ENCODE results near the gene TOMM40L.

Gene TOMM40L

DNA sequence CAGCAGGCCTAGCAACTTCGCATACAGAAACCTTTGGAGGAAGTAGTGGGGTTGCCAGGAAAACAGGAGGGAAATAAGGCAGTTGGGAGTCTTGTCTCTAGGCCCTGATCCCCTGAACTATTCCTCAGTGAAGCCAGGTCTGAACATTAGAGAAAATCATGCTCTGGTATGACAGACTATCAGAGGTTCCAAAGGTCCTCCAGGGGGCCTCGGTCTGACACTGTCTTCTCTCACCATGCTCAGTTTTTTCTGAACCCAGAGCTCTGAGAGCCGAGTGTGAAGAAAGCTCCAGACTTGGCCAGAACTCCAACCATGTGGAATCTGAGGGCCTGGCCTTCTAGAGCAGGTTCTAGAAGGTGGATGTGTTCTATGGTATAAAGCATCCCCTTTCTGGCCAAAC, 4.0 kb downstream of the TOMM40L start:
- no peaks in the 10 kb centered on the region for H3K9me3 ChIP-seq (ENCODE audit: control insufficient read depth, low read length)
- H3K36me3 ChIP-seq (ENCODE audit: control insufficient read depth, insufficient read depth, low read length): no peaks in the 10 kb centered on the region
- no peak overlapping the region for H3K27ac ChIP-seq
- no peak overlapping the region for H3K4me3 ChIP-seq (ENCODE audit: low read depth, low read length)
- H3K4me1 ChIP-seq: peaks cover 5% of the 10 kb centered on the region
- H2AFZ ChIP-seq: no peak overlapping the region
- H3K79me2 ChIP-seq: no peaks in the 10 kb centered on the region
- TF ChIP-seq, protein P1, sequence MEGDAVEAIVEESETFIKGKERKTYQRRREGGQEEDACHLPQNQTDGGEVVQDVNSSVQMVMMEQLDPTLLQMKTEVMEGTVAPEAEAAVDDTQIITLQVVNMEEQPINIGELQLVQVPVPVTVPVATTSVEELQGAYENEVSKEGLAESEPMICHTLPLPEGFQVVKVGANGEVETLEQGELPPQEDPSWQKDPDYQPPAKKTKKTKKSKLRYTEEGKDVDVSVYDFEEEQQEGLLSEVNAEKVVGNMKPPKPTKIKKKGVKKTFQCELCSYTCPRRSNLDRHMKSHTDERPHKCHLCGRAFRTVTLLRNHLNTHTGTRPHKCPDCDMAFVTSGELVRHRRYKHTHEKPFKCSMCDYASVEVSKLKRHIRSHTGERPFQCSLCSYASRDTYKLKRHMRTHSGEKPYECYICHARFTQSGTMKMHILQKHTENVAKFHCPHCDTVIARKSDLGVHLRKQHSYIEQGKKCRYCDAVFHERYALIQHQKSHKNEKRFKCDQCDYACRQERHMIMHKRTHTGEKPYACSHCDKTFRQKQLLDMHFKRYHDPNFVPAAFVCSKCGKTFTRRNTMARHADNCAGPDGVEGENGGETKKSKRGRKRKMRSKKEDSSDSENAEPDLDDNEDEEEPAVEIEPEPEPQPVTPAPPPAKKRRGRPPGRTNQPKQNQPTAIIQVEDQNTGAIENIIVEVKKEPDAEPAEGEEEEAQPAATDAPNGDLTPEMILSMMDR (IDR thresholded peaks at IDR 0.05): no peak
- no peak overlapping the region for H3K4me2 ChIP-seq (ENCODE audit: low read length)
- H3K9ac ChIP-seq: no peak overlapping the region
- H3K27me3 ChIP-seq (ENCODE audit: control insufficient read depth, insufficient read depth, low read length): no peaks in the 10 kb centered on the region

DNA sequence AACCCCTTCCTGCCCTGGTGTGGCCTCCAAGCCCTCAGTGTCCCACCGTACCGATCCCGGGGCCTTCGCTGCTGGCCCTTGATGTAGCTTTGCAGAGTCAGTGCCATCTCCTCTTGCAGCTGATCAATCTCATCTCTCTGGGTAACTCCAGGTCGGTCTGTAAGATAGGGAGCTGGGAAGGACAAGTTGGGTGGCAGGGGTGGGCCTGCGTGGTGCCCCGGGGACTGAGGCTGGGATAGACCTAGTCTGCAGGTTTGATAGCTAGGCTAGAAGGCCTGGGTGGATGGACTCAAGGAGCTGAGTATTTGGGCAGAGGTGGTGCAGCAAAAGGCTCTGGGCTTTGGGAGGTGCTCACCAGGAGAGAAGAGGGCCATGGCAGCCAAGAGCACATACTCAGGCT, 4.9 kb downstream of the TOMM40L start:
- Histone ChIP-seq H3K4me3 (ENCODE audit: low read depth, low read length) (no peak overlapping the region), H3K27me3 (ENCODE audit: control insufficient read depth, insufficient read depth, low read length) (no peaks in the 10 kb centered on the region), H3K4me1 (peaks cover 5% of the 10 kb centered on the region), H3K9ac (no peak overlapping the region), H2AFZ (no peak overlapping the region), H3K4me2 (ENCODE audit: low read length) (no peak overlapping the region), H3K27ac (no peak overlapping the region), H3K36me3 (ENCODE audit: control insufficient read depth, insufficient read depth, low read length) (no peaks in the 10 kb centered on the region), H3K79me2 (no peaks in the 10 kb centered on the region), H3K9me3 (ENCODE audit: control insufficient read depth, low read length) (no peaks in the 10 kb centered on the region)
- TF ChIP-seq, protein P1 (IDR thresholded peaks at IDR 0.05): no peak

DNA sequence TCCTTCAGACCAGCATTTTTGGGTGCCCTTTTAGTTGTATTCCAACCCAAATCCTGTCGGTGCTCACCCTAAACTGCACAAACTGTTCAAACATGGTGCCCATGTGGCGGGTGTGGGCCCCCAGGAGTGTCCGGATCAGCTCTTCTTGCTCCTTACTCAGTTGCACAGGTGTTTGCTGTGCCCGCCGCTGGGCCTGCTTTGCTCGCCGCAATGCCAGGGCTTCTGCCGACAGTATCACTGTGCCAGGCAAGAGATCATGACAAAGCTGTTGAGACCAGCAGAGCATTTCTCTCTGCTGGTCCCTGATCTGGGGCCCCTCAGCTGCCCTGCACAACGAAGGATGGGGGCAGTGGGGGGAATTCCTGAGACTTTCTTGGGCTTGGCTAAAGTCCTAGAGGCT, 7.2 kb downstream of the TOMM40L start:
- Histone ChIP-seq H3K79me2 (no peaks in the 10 kb centered on the region), H3K27ac (no peak overlapping the region), H3K4me3 (ENCODE audit: low read depth, low read length) (no peak overlapping the region), H3K9ac (no peak overlapping the region), H3K27me3 (ENCODE audit: control insufficient read depth, insufficient read depth, low read length) (no peaks in the 10 kb centered on the region), H3K4me2 (ENCODE audit: low read length) (no peak overlapping the region), H3K36me3 (ENCODE audit: control insufficient read depth, insufficient read depth, low read length) (no peaks in the 10 kb centered on the region), H2AFZ (no peak overlapping the region), H3K4me1 (no peaks in the 10 kb centered on the region), H3K9me3 (ENCODE audit: control insufficient read depth, low read length) (no peaks in the 10 kb centered on the region)
- TF ChIP-seq, protein P1 (IDR thresholded peaks at IDR 0.05): no peak

DNA sequence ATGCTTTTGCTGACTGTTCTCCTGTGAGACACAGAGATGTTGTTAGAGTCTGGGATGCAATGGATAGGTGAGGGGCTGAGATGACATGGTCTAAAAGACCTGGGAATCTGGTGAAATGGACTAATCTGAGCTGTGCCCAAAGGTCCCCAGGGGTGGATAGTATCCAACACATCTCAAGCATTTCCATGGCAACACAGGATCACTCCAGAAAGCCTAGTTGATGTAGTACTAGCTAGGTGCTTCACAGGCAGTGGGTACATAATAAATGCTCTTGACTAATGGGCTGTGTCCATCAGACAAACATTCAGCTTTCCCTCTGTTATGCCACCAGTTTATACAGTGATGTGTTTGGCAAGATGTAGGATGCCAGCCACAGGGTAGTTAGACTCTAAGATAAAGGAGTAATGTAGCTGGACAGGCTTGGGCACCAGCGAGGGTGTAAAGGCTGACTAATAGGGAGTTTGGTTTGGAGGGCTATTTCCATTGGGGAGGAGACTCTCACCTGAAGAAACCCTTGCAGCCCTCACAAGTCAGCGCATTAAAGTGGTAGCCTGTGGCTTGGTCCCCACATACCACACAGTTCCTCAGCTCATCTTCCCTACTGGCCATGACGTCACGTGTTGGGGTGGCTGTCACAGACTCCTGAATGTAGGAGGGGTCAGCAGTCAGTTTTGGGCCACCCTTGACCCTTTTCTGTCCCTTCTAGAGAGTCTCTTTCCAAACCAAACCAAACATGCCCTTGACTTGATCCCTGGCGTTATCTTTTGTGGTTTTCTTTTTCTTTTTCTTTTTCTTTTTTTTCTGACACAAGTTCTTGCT, 10.3 kb downstream of the TOMM40L start:
- H3K4me2 ChIP-seq (ENCODE audit: low read length): no peak overlapping the region
- no peak overlapping the region for H3K4me3 ChIP-seq (ENCODE audit: low read depth, low read length)
- TF ChIP-seq, protein P1 (IDR thresholded peaks at IDR 0.05): no peak
- H3K4me1 ChIP-seq: no peaks in the 10 kb centered on the region
- no peak overlapping the region for H3K9ac ChIP-seq
- H3K27ac ChIP-seq: no peak overlapping the region
- H3K36me3 ChIP-seq (ENCODE audit: control insufficient read depth, insufficient read depth, low read length): no peaks in the 10 kb centered on the region
- no peak overlapping the region for H2AFZ ChIP-seq
- H3K79me2 ChIP-seq: no peaks in the 10 kb centered on the region
- no peaks in the 10 kb centered on the region for H3K27me3 ChIP-seq (ENCODE audit: control insufficient read depth, insufficient read depth, low read length)
- no peaks in the 10 kb centered on the region for H3K9me3 ChIP-seq (ENCODE audit: control insufficient read depth, low read length)

DNA sequence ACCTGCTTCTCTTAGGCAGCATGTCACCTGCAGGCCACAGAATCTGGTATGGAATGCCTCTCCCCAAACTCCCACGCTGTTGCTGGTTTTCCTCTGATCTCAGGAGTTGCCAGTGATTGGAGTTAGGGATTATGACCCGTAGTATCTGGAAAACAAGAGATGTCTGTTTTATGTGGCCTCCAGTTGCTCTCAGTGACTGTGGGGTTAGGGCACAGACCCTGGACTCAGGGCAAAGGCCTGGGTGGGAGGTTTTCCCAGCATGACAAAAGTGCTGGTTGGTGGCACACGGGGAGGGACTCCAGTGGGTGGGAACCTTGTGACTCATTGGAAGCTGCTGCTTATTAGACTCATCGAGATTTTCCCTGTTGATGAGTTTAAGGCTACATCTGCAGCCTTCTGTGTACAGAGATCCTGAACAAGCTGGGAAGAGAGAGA, 12.2 kb downstream of the TOMM40L start, which contains the start of gene NR1I3:
NR1I3 (minus strand) TSS at position 165 of the 435 bp plus-strand sequence. CDS start 1,638 bp downstream, outside the sequence.
- Histone ChIP-seq H3K9me3 (ENCODE audit: control insufficient read depth, low read length) (no peaks in the 10 kb centered on the region), H3K4me2 (ENCODE audit: low read length) (no peak within 1 kb of the TSS), H3K79me2 (no peaks in the 10 kb centered on the region), H3K36me3 (ENCODE audit: control insufficient read depth, insufficient read depth, low read length) (no peaks in the 10 kb centered on the region), H3K9ac (no peak within 1 kb of the TSS), H3K4me3 (ENCODE audit: low read depth, low read length) (no peak within 1 kb of the TSS), H3K27ac (no peak within 1 kb of the TSS), H2AFZ (no peak within 1 kb of the TSS), H3K27me3 (ENCODE audit: control insufficient read depth, insufficient read depth, low read length) (no peaks in the 10 kb centered on the region), H3K4me1 (no peaks in the 10 kb centered on the region)
- TF ChIP-seq, protein P1 (IDR thresholded peaks at IDR 0.05): no peak
